ENCODE data around the gene ATRIP.

- TF ChIP-seq GATA2 (IDR thresholded peaks at IDR 0.05; ENCODE audit: low read depth, low read length) = no peak
- TF ChIP-seq GATA3 (IDR thresholded peaks at IDR 0.05; ENCODE audit: low read depth, low read length) = no peak
Measured at GRCh38 chr3:48473617-48473952, 27.0 kb downstream of the ATRIP start.
